ENCODE measurements around the gene LRRC4C.

Gene LRRC4C

DNA sequence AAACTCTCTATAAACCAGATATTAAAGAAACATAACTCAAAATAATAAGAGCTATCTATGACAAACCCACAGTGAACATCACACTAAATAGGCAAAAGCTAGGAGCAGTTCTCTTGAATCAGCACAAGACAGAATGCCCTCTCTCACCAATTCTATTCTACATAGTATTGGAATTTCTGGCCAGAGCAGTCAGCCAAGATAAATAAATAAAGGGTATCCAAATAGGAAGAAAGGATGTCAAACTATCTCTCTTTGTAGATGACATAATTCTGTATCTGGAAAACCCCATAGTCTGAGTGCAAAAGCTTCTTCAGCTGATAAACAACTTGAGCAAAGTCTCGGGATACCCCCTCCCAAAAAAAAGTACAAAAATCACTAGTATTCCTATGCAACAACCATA, 359.8 kb downstream of the LRRC4C start:
- ATAC-seq, result no peak
- Mint-ChIP-seq H3K27ac (no peak overlapping the region), H3K4me1 (no peaks in the 10 kb centered on the region), H3K4me3 (no peak overlapping the region), H3K27me3 (no peaks in the 10 kb centered on the region), H3K9me3 (peaks cover 6 to 12% of the 10 kb centered on the region in 2 donors)
- DNase-seq, result no peak

DNA sequence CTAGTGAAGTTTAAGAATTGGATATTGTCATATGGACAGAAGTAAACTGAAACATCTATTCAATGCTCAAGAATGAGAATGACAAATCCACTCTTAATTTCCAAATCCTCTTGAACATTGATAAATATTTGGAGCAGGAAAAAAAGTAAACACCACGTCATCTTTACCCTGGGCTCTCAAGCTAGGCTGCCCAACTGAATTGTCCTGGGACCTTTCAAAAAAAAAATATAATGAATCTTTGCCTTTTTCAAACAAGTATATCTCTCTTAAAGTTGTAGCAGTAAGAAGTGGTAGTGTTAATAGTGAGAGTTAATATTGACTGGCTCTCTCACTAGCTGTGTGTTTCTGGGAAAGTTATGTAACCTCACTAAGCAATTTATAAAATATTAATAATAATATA, 374.3 kb downstream of the LRRC4C start:
- Mint-ChIP-seq H3K27me3 (no peaks in the 10 kb centered on the region), H3K27ac (no peak overlapping the region)
- no peak for ATAC-seq

GRCh38 chr11:41081756-41082285, 377.6 kb downstream of the LRRC4C start:
- ATAC-seq (no peak), DNase-seq (no peak)
- no peak overlapping the region for H3K27ac Mint-ChIP-seq
- no peaks in the 10 kb centered on the region for H3K4me1 Mint-ChIP-seq
- peaks cover 6 to 16% of the 10 kb centered on the region in 2 donors for H3K9me3 Mint-ChIP-seq
- H3K27me3 Mint-ChIP-seq, result no peaks in the 10 kb centered on the region
- no peak overlapping the region for H3K4me3 Mint-ChIP-seq

More for the DNA sequence above, 374.3 kb downstream of the LRRC4C start:
- Mint-ChIP-seq H3K4me3 (no peak overlapping the region), H3K9me3 (peaks cover 4 to 5% of the 10 kb centered on the region in 2 donors), H3K4me1 (no peaks in the 10 kb centered on the region)
- no peak for DNase-seq

DNA sequence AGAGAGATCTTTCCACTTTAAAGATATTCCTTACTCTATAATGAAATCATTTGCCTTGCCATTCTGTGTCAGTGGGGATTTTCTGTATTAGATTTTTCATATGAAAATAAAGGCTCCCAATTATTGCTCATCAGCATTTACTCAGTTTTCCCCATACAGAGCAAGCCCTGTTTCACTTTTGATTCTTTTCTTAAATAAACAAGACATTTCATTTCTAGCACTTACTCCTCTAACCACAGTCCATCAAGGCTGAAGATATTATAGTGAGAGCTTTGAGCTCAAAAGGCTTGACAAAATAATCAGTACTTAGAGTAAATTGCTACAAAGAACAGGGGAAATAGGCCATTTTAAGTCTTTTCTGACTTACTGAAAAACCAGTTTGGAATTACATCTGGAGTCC, 385.1 kb downstream of the LRRC4C start:
- no peaks in the 10 kb centered on the region for H3K27me3 Mint-ChIP-seq
- H3K4me1 Mint-ChIP-seq, result no peaks in the 10 kb centered on the region
- DNase-seq, result no peak
- H3K9me3 Mint-ChIP-seq, result peaks cover 20 to 49% of the 10 kb centered on the region in 2 donors
- no peak overlapping the region for H3K4me3 Mint-ChIP-seq
- H3K27ac Mint-ChIP-seq, result no peak overlapping the region
- ATAC-seq, result no peak

DNA sequence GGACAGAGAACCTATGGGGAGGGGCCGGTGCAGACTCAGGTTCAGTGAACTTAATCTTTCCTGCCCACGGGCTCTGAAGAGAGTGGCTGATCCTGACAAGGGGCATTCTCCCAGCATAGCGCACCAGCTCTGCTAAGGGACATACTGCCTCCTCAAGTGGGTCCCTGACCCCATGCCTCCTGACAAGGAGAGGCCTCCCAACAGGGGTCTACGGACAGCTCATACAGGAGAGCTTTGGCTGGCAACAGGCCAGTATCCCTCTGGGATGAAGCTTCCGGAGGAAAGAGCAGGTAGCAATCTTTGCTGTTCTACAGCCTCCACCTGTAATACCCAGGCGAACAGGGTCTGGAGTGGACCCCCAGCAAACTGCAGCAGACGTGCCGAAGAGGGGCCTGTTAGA, 394.0 kb downstream of the LRRC4C start:
- Mint-ChIP-seq H3K4me3 (no peak overlapping the region), H3K27me3 (no peaks in the 10 kb centered on the region), H3K9me3 (peaks cover 38 to 51% of the 10 kb centered on the region in 2 donors), H3K4me1 (no peaks in the 10 kb centered on the region), H3K27ac (no peak overlapping the region)
- DNase-seq (no peak), ATAC-seq (no peak)

- ATAC-seq, result no peak
- no peaks in the 10 kb centered on the region for H3K4me1 Mint-ChIP-seq
Measured at GRCh38 chr11:41058138-41058537, 401.3 kb downstream of the LRRC4C start.

DNA sequence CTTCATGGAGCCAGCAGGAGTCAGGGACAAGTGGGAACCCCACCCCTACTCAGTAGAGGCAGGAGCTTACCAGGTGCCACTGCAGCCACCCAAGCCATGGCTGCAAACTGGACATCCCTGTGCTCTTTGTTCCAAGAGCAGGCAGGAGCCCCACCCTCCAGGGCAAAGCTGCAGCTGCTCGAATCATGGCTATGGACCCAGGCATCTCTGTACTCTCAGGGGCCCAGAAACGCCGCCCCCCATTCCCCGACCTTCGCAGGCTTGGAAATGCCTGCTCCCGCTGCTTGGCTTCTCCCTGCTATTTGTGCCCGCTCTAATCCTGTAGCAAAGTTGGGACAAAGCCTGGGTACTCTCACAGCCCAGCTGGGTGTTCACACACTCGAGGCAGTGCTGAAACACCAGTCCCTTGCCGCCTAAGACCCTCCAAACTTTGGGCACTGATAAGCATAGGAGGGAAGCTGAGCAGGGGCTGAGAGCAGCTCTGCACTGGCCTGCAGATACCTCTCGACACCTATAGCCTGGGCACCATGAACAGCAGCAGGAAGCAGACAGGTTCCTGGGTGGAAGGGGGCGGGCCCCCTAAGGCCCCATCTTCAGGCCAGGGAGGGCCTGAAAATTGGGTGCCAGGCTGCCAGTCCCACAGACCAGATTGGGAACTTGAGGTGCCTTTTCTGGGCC, 402.4 kb downstream of the LRRC4C start:
- H3K27me3 Mint-ChIP-seq, result no peaks in the 10 kb centered on the region
- no peak overlapping the region for H3K4me3 Mint-ChIP-seq
- DNase-seq (no peak), ATAC-seq (no peak)
- H3K27ac Mint-ChIP-seq, result no peak overlapping the region
- peaks cover 14% of the 10 kb centered on the region in 2 donors for H3K9me3 Mint-ChIP-seq
- no peaks in the 10 kb centered on the region for H3K4me1 Mint-ChIP-seq

More at GRCh38 chr11:41058138-41058537, 401.3 kb downstream of the LRRC4C start:
- no peak for DNase-seq
- no peaks in the 10 kb centered on the region for H3K27me3 Mint-ChIP-seq
- peaks cover 14 to 17% of the 10 kb centered on the region in 2 donors for H3K9me3 Mint-ChIP-seq
- no peak overlapping the region for H3K27ac Mint-ChIP-seq
- no peak overlapping the region for H3K4me3 Mint-ChIP-seq

DNA sequence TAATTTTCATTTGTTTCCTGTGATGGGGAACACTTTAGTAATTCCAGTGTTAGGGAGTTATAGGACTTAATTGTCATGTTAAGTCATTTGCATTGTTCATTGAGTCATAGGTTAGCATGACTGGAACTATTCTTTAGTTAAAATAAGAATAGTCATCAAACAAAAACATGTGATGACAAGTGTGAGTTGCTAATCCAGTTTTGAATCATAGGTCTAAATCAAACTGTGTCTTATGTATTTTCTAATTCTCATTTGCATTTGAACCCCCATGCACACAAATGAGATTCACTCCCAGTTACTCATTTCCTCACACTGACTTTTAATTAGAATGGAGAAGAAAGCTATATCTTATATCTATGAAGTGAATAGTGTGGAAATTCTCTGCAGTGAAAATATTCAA, 405.6 kb downstream of the LRRC4C start:
- ATAC-seq (no peak), DNase-seq (no peak)
- no peaks in the 10 kb centered on the region for H3K4me1 Mint-ChIP-seq
- peaks cover 13 to 31% of the 10 kb centered on the region in 2 donors for H3K9me3 Mint-ChIP-seq
- no peak overlapping the region for H3K27ac Mint-ChIP-seq
- no peak overlapping the region for H3K4me3 Mint-ChIP-seq
- no peaks in the 10 kb centered on the region for H3K27me3 Mint-ChIP-seq

- Mint-ChIP-seq H3K9me3 (peaks cover 13 to 36% of the 10 kb centered on the region in 2 donors), H3K27ac (no peak overlapping the region), H3K27me3 (no peaks in the 10 kb centered on the region), H3K4me3 (no peak overlapping the region), H3K4me1 (no peaks in the 10 kb centered on the region)
- ATAC-seq (no peak), DNase-seq (no peak)
Measured at GRCh38 chr11:41051919-41052635, 407.4 kb downstream of the LRRC4C start.

GRCh38 chr11:41050791-41051190, 408.7 kb downstream of the LRRC4C start:
- H3K9me3 Mint-ChIP-seq, result peaks cover 13 to 28% of the 10 kb centered on the region in 2 donors
- no peak for ATAC-seq
- no peaks in the 10 kb centered on the region for H3K4me1 Mint-ChIP-seq
- H3K27ac Mint-ChIP-seq, result no peak overlapping the region
- H3K4me3 Mint-ChIP-seq, result no peak overlapping the region
- H3K27me3 Mint-ChIP-seq, result no peaks in the 10 kb centered on the region
- no peak for DNase-seq

DNA sequence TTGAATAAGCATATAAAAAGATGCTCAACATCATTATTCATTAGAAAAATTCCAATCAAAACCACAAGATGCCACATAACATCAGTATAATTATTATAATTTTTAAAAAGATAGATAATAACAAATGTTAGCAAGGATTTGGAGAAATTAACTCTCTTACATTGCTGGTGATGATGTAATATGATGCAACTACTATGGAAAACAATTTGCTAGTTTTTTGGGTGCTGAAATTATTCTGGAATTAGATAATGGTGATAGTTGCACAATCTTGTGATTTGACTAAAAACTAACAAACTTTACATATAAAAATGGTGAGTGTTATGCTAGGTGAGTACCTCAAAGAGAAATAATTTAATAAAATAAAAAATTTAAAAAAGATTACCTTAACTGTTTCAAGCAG, 412.2 kb downstream of the LRRC4C start:
- no peak for DNase-seq
- no peaks in the 10 kb centered on the region for H3K4me1 Mint-ChIP-seq
- no peak for ATAC-seq
- no peak overlapping the region for H3K27ac Mint-ChIP-seq
- no peak overlapping the region for H3K4me3 Mint-ChIP-seq
- peaks cover 18 to 27% of the 10 kb centered on the region in 2 donors for H3K9me3 Mint-ChIP-seq
- H3K27me3 Mint-ChIP-seq, result no peaks in the 10 kb centered on the region

- H3K9me3 Mint-ChIP-seq, result peaks cover 10 to 20% of the 10 kb centered on the region in 2 donors
- ATAC-seq (no peak), DNase-seq (no peak)
- no peaks in the 10 kb centered on the region for H3K27me3 Mint-ChIP-seq
- H3K27ac Mint-ChIP-seq, result no peak overlapping the region
- H3K4me3 Mint-ChIP-seq, result no peak overlapping the region
- H3K4me1 Mint-ChIP-seq, result no peaks in the 10 kb centered on the region
Measured at GRCh38 chr11:41045266-41045665, 414.2 kb downstream of the LRRC4C start.

DNA sequence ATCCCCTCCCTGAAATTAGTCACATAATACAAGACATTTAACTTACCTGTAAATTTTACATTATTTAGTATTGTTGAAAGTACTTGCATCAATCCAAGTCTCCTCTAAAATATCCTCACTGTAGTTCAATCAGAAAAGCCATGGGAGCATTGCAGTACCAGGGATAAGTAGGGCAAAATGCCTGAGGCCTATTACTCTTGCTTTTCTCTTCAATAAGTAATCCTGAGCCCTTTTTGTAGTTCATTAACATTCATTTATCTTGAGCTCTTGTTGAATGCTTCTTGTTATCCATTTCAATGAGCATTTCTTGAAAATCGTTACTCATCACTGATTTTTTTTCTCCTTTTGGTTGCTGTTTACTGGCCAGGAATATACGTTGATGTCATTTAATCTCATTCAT, 414.7 kb downstream of the LRRC4C start:
- peaks cover 10 to 19% of the 10 kb centered on the region in 2 donors for H3K9me3 Mint-ChIP-seq
- DNase-seq, result no peak
- H3K4me1 Mint-ChIP-seq, result no peaks in the 10 kb centered on the region
- H3K27ac Mint-ChIP-seq, result no peak overlapping the region
- H3K27me3 Mint-ChIP-seq, result no peaks in the 10 kb centered on the region
- ATAC-seq, result no peak
- H3K4me3 Mint-ChIP-seq, result no peak overlapping the region

DNA sequence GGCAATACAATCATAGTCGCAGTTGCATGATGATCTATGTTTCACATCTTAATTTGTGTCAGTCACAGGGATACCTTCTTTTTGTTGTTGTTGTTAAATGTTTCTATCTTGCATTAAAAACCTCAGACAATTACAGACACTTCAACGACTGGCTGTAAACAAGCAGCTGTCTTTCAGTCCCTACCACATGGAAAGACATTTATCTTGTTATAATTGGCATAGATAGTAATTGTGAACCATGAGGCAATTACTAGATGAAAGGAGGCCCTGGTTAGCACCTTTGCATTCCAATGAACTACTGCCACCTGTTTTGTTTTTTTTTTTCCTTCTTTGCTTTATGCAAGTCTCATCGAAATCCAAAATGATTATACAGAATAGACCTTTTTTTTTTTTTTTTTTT, 416.8 kb downstream of the LRRC4C start:
- Mint-ChIP-seq H3K9me3 (peaks cover 5 to 6% of the 10 kb centered on the region in 2 donors), H3K4me3 (no peak overlapping the region), H3K4me1 (no peaks in the 10 kb centered on the region), H3K27me3 (no peaks in the 10 kb centered on the region), H3K27ac (no peak overlapping the region)
- DNase-seq (no peak), ATAC-seq (no peak)

- no peak for DNase-seq
- Mint-ChIP-seq H3K4me1 (no peaks in the 10 kb centered on the region), H3K27me3 (no peaks in the 10 kb centered on the region), H3K9me3 (peaks cover 5 to 7% of the 10 kb centered on the region in 2 donors), H3K27ac (no peak overlapping the region), H3K4me3 (no peak overlapping the region)
- no peak for ATAC-seq
Measured at GRCh38 chr11:41040474-41040873, 419.0 kb downstream of the LRRC4C start.

- DNase-seq, result no peak
- no peaks in the 10 kb centered on the region for H3K27me3 Mint-ChIP-seq
- ATAC-seq, result no peak
- H3K27ac Mint-ChIP-seq, result no peak overlapping the region
- peaks cover 9 to 13% of the 10 kb centered on the region in 2 donors for H3K9me3 Mint-ChIP-seq
- H3K4me1 Mint-ChIP-seq, result no peaks in the 10 kb centered on the region
- H3K4me3 Mint-ChIP-seq, result no peak overlapping the region
Measured at GRCh38 chr11:41039592-41039991, 419.9 kb downstream of the LRRC4C start.
